H7 (cell line): ENCODE measurements around the gene HECW1. TPM values are rescaled to one million over a fixed set of nuclear protein-coding genes. Genes with fewer than 3 reads are reported as not detected.
"Not testable (repeated sequence)": the region's sequence is repeated elsewhere in the genome, so short reads cannot be mapped to it uniquely, and the experiment has no call there.

Experiments
- DNase-seq: peaks from one replicate; pipeline ENCODE4 v3.0.0; 2012
- H3K27me3 ChIP-seq: 2 replicates; pipeline ENCODE4 v1.6.0; 2011; ENCODE audit warnings: mild to moderate bottlenecking, low read length; ENCODE audit not compliant: control insufficient read depth, insufficient read depth
- H3K36me3 ChIP-seq: replicated peaks from 2 replicates; pipeline ENCODE4 v1.5.1; 2011; ENCODE audit warnings: low read length; ENCODE audit not compliant: control insufficient read depth, insufficient read depth
- H3K4me3 ChIP-seq: 2 replicates; pipeline ENCODE4 v1.5.1; 2011; ENCODE audit warnings: low read depth, mild to moderate bottlenecking, control low read depth, low read length, moderate library complexity; ENCODE audit not compliant: insufficient read depth
- total RNA-seq: library from RNA; depleted of rRNA; stranded (reverse); fragments of >200 nt; shearing (Covaris generic); gene quantifications from 2 replicates; pipeline ENCODE4 v1.2.3, GENCODE V29; 2014

The HECW1 gene
- total RNA-seq, 1 experiment from 2014 or later: 4.3 TPM

- no peak overlapping the region for H3K4me3 ChIP-seq
- no peak for DNase-seq
- no peaks in the 10 kb centered on the region for H3K36me3 ChIP-seq
- H3K27me3 ChIP-seq: no peaks in the 10 kb centered on the region
These were observed 458.4 kb downstream of the HECW1 start for GRCh38 chr7:43570688-43571365.

- H3K4me3 ChIP-seq: no peak overlapping the region
- no peaks in the 10 kb centered on the region for H3K36me3 ChIP-seq
- H3K27me3 ChIP-seq: no peaks in the 10 kb centered on the region
- no peak for DNase-seq
These were observed 460.1 kb downstream of the HECW1 start for GRCh38 chr7:43572516-43573049.

GRCh38 chr7:43573832-43574231, 461.4 kb downstream of the HECW1 start:
- H3K36me3 ChIP-seq, H3K4me3 ChIP-seq, DNase-seq, H3K27me3 ChIP-seq: not testable (repeated sequence)

GRCh38 chr7:43575506-43575905, 463.1 kb downstream of the HECW1 start:
- no peak for DNase-seq
- Histone ChIP-seq H3K27me3 (no peaks in the 10 kb centered on the region), H3K4me3 (no peak overlapping the region), H3K36me3 (no peaks in the 10 kb centered on the region)

DNA sequence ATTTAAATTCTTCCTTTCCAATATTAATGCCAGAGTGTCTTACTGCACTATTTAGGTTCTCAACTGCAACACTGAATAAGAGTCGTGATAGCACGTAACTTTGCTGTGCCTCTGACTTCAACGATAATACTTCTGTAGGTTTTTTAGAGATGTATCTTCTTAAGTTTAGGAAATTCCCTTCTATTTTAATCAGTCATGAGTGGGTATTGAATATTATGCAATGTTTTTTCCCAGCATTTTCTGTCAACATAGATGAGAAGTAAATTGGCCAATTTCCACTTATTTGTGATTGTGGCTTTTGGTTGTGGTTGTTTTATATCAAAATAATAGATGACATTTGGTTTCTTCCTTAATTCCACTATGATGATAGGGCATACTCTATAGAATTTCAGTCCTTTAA, 463.8 kb downstream of the HECW1 start:
- no peak for DNase-seq
- no peaks in the 10 kb centered on the region for H3K36me3 ChIP-seq
- H3K27me3 ChIP-seq: no peaks in the 10 kb centered on the region
- no peak overlapping the region for H3K4me3 ChIP-seq

GRCh38 chr7:43577485-43577951, 465.1 kb downstream of the HECW1 start:
- Histone ChIP-seq H3K4me3 (no peak overlapping the region), H3K36me3 (no peaks in the 10 kb centered on the region), H3K27me3 (no peaks in the 10 kb centered on the region)
- no peak for DNase-seq

DNA sequence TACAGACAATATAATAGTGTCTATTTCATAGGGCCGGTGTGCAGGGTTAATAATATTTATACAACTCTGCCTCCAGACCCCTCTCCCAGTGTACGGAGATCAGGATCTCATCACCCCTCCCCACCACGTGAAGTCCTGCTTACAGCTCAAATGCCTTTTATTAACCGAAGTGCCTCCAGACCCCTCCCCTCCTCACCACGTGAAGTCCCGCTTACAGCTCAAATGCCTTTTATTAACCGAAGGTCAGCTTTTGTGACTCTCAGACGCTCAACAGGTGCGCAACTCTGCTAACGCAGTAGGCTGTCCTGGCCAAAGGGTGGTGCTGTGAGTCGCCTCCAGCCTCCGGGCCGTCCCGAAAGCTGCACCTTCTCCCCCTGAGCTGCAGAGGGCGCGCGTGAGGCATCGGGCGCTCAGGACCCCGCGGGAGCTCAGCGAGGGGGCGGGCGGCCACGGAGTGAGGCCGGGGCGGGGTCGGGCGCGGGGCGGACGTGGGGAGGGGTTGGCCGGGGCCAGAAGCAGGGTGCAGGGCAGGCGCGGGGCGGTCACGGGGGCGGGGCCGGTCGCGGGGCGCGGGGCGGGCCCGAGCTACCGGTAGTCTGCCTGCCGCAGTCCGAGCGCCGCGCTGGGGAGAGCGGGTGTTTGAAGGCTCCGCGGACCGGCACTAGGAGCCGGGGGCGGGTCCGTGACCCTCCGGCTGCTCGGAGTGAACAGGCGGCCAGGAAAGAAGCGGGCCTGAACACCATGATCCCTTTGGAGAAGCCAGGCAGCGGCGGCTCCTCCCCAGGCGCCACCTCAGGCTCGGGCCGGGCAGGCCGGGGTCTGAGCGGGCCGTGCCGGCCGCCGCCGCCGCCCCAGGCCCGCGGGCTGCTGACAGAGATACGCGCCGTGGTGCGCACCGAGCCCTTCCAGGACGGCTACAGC, 470.3 kb downstream of the HECW1 start, which contains the start of gene STK17A:
TSS of gene STK17A (plus strand) at position 606 of the 921 bp plus-strand sequence. CDS start at position 742, 136 bp downstream.
- Histone ChIP-seq H3K27me3 (peaks cover 4% of the 10 kb centered on the region), H3K4me3 (peak within 1 kb of the TSS; percentile 74), H3K36me3 (no peaks in the 10 kb centered on the region)
- peak; percentile 95 for DNase-seq

- H3K36me3 ChIP-seq: no peaks in the 10 kb centered on the region
- H3K27me3 ChIP-seq: peaks cover 4% of the 10 kb centered on the region
- H3K4me3 ChIP-seq: peak overlapping the region; percentile 74
- no peak for DNase-seq
These were observed 471.2 kb downstream of the HECW1 start for GRCh38 chr7:43583424-43584194.

- Histone ChIP-seq H3K4me3 (peak overlapping the region; percentile 74), H3K36me3 (no peaks in the 10 kb centered on the region), H3K27me3 (peaks cover 4% of the 10 kb centered on the region)
- no peak for DNase-seq
These were observed 471.7 kb downstream of the HECW1 start for GRCh38 chr7:43584195-43584586.

- H3K36me3 ChIP-seq, H3K4me3 ChIP-seq, H3K27me3 ChIP-seq, DNase-seq: not testable (repeated sequence)
These were observed 472.3 kb downstream of the HECW1 start for GRCh38 chr7:43584733-43585132.

DNA sequence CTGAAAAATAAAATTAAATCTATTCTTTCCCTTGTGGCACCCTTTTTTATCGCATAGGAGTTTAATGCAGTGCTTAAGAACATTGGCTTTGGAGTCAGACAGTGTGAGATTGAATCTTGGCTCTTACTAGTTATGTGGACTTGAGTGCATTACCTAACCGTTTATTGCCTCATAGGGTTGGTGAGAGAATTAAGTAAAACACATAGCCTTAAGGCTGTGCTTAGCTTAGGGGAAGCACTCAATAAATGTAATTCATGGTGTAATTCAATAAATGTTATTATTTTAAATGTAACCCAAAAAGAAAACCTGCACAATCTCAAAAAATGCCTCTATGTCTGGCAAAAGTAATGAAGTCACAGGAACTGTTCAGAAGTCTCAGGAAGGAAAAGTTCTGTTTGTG, 473.1 kb downstream of the HECW1 start:
- no peak overlapping the region for H3K4me3 ChIP-seq

DNA sequence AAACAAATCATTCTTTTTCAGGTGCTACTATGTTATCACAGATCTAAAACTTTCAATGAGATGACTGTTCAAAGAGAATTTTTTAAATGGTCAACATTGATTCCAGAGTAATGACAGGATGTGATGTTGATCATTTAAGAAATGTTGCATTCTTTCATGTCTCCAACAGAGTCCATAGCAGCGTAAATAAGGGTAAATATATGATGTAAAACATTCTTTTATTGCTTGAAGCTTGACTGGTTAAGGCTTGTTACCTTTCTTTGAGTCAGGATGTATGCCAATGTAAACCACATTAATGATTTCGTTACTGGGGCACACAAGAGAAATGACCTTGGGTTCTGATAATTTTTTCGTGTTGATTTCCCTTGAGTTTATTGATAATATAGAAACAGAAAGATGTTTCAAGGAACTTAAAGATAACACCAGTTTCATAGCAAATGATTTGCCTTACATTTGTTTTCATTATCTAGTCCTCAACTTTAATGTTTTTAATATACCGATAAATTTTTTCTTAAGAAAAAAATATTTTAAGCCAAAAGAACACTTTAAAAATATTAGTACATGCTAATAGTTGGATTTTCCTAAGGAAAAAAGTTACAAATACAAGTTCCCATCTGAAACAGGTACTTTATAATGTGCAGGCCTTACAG, 473.9 kb downstream of the HECW1 start:
- no peak for DNase-seq
- Histone ChIP-seq H3K4me3 (no peak overlapping the region), H3K36me3 (no peaks in the 10 kb centered on the region), H3K27me3 (peaks cover 4% of the 10 kb centered on the region)

More for the DNA sequence above, 473.1 kb downstream of the HECW1 start:
- Histone ChIP-seq H3K36me3 (no peaks in the 10 kb centered on the region), H3K27me3 (peaks cover 4% of the 10 kb centered on the region)
- no peak for DNase-seq

GRCh38 chr7:43588477-43589132, 476.2 kb downstream of the HECW1 start:
- no peak overlapping the region for H3K4me3 ChIP-seq
- H3K27me3 ChIP-seq: peaks cover 3% of the 10 kb centered on the region
- no peak for DNase-seq
- no peaks in the 10 kb centered on the region for H3K36me3 ChIP-seq
